ENCODE measurements around the gene PIK3CG.

DNA sequence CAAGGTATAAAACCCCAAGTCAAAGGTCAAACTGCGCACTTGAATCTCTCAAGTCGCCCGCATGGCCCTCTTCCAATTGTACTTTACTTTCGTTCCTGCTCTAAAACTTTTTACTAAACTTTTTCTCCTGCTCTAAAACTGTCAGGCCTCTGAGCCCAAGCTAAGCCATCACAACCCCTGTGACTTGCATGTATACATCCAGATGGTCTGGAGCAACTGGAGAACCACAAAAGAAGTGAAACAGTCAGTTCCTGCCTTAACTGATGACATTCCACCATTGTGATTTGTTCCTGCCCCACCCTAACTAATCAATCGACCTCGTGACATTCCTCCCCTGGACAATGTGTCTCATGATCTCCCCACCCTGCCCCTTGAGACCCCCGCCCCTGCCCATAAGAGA is 35.6 kb upstream of the PIK3CG start:
- TF ChIP-seq POLR2A (IDR thresholded peaks at IDR 0.05) = no peak
- TF ChIP-seq, protein P1, sequence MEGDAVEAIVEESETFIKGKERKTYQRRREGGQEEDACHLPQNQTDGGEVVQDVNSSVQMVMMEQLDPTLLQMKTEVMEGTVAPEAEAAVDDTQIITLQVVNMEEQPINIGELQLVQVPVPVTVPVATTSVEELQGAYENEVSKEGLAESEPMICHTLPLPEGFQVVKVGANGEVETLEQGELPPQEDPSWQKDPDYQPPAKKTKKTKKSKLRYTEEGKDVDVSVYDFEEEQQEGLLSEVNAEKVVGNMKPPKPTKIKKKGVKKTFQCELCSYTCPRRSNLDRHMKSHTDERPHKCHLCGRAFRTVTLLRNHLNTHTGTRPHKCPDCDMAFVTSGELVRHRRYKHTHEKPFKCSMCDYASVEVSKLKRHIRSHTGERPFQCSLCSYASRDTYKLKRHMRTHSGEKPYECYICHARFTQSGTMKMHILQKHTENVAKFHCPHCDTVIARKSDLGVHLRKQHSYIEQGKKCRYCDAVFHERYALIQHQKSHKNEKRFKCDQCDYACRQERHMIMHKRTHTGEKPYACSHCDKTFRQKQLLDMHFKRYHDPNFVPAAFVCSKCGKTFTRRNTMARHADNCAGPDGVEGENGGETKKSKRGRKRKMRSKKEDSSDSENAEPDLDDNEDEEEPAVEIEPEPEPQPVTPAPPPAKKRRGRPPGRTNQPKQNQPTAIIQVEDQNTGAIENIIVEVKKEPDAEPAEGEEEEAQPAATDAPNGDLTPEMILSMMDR (IDR thresholded peaks at IDR 0.05) = no peak

Measured in stomach (tissue), 4 donors.